Measurements from ENCODE around the gene PRMT3.

GRCh38 chr11:20493340-20493739 is 105.8 kb downstream of the PRMT3 start:
- no peak for TF ChIP-seq CTCF (IDR thresholded peaks at IDR 0.05)
- TF ChIP-seq POLR2A (IDR thresholded peaks at IDR 0.05): no peak
